Stomach (tissue), 9 donors: ENCODE data around the gene TRABD. TPM values are rescaled to one million over a fixed set of nuclear protein-coding genes. Genes with fewer than 3 reads are reported as not detected.

Experiments
- DNase-seq, 2 donors: peaks; one replicate each; pipeline versions ENCODE4 v3.0.0 to v3.0.0-alpha.2; 2013 to 2019
- H3K27ac ChIP-seq, 5 donors: fragments of 200-600 bp in 4 of 5; sonication (generic) in 4 of 5; one replicate each; pipeline ENCODE4 v1.5.1; 2013 to 2019; ENCODE audit warnings: mild to moderate bottlenecking in 1 of 5, moderate library complexity in 1 of 5
- H3K27me3 ChIP-seq, 3 donors: fragments of 200-600 bp; sonication (generic); one replicate each; pipeline ENCODE4 v1.5.1; 2017 to 2019; ENCODE audit warnings: mixed run types in 1 of 3
- H3K36me3 ChIP-seq, 4 donors: fragments of 200-600 bp; sonication (generic); 1 replicate in 3 of 4; 2 replicates in 1 of 4; pipeline ENCODE4 v1.5.1; 2016 to 2019
- H3K4me1 ChIP-seq, 4 donors: fragments of 200-600 bp; sonication (generic); one replicate each; pipeline ENCODE4 v1.5.1; 2016 to 2019
- H3K4me3 ChIP-seq, 4 donors: fragments of 200-600 bp; sonication (generic) in 3 of 4; one replicate each; pipeline ENCODE4 v1.5.1; 2016 to 2019; ENCODE audit warnings: mild to moderate bottlenecking in 1 of 4
- H3K9me3 ChIP-seq, 4 donors: fragments of 200-600 bp; sonication (generic); one replicate each; pipeline ENCODE4 v1.5.1; 2016 to 2019
- EP300 ChIP-seq: sonication (generic); formaldehyde crosslinking; IDR thresholded peaks from one replicate; pipeline ENCODE4 v1.6.1; 2017; ENCODE audit warnings: antibody characterized with exemption
- POLR2A ChIP-seq, 4 donors: fragments of 450-650 bp; IDR thresholded peaks; one replicate each; pipeline ENCODE4 v1.6.1; 2016; ENCODE audit warnings: antibody characterized with exemption in 4 of 4, control low read depth in 2 of 4, mild to moderate bottlenecking in 1 of 4, moderate library complexity in 1 of 4
- POLR2AphosphoS5 ChIP-seq, 3 donors: sonication (generic); formaldehyde crosslinking; IDR thresholded peaks; one replicate each; pipeline ENCODE4 v1.6.1; 2016; ENCODE audit warnings: antibody characterized with exemption in 3 of 3
- WGBS, 5 donors: extraction: QIAGEN DNeasy Blood & Tissue Kit in 3 of 5; methylation state at CpG; one replicate each; pipeline versions ENCODE4 v1.1.5 to v1.1.7; 2013 to 2018; 5-methylcytosine and 5-hydroxymethylcytosine counted together
- intact Hi-C: fragments of 100-400 bp; cut with DNase I; formaldehyde crosslinking; loops from one replicate; pipeline ENCODE4 v1.15.1; 2023; ENCODE audit warnings: low total_unique reads
- polyA plus RNA-seq, 3 donors: library from polyadenylated mRNA; stranded (reverse); fragments of 200-250 nt; gene quantifications; one replicate each; pipeline ENCODE4 v1.2.3, GENCODE V29; 2013
- total RNA-seq, 5 donors: library from RNA; depleted of rRNA; stranded (reverse); fragments of >200 nt; gene quantifications; one replicate each; pipeline versions ENCODE4 v1.1.0 to v1.2.3, GENCODE V29; 2014 to 2016
- TF ChIP-seq, protein P1 (sequence below), 7 experiments: fragments of 450-650 bp in 4 of 7; fragments of 200-600 bp in 3 of 7; sonication (generic) in 3 of 7; IDR thresholded peaks; one replicate each; pipeline ENCODE4 v1.5.1; 2016 to 2019; ENCODE audit warnings: antibody characterized with exemption in 7 of 7, control low read depth in 2 of 7, mild to moderate bottlenecking in 1 of 7
- donor health status: healthy with polysubstance abuse.
- donor health status: Bipolar disorder and iron deficiency.
- donor health status: healthy.

TRABD gene
- total and polyA plus RNA-seq, 8 donors = 13.2 to 245 (median 47.5) TPM

- 75 to 81% (median 79%) methylated on average over 9 to 31 of the region's 31 CpGs for WGBS, 5 donors
- no peak for DNase-seq
- no peak overlapping the region for H3K4me3 ChIP-seq
- intact Hi-C loops = no loop called here
- H3K36me3 ChIP-seq = peaks cover 48 to 95% (median 89%) of the 10 kb centered on the region in 4 donors
- TF ChIP-seq POLR2AphosphoS5 (IDR thresholded peaks at IDR 0.05) = no peak
- TF ChIP-seq EP300 = no peak
- H3K9me3 ChIP-seq = peaks cover 0 to 2% (median 0%) of the 10 kb centered on the region in 4 donors
- H3K27ac ChIP-seq = no peak overlapping the region
- peaks cover 0 to 45% (median 26%) of the 10 kb centered on the region in 4 donors for H3K4me1 ChIP-seq
- no peaks in the 10 kb centered on the region for H3K27me3 ChIP-seq
Measured at GRCh38 chr22:50208939-50209892, 23.5 kb downstream of the TRABD start.

DNA sequence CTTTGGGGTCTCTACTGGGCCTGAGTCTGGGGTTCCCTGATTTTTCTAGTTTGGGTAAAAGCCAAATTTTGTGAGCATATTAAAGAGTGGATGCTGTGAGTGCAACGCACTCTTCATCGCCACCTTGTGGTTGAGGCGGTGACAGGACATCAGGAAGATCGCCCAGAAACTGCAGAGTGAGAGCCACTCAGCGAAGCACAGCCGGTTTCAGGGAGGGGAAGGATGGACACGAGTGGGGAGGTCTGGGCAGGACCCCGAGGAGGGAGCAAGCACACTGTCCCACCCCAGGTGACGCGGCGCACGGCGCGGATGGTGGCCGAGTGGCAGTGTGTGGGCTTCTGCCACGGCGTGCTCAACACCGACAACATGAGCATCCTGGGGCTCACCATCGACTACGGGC is 24.2 kb downstream of the TRABD start:
- Histone ChIP-seq H3K27ac (no peak overlapping the region), H3K27me3 (no peaks in the 10 kb centered on the region), H3K4me3 (no peak overlapping the region), H3K9me3 (peaks cover 0 to 2% (median 0%) of the 10 kb centered on the region in 4 donors), H3K4me1 (peaks cover 0 to 41% (median 24%) of the 10 kb centered on the region in 4 donors), H3K36me3 (peaks cover 48 to 97% (median 92%) of the 10 kb centered on the region in 4 donors)
- intact Hi-C loops = loop anchor here (5.0 kb wide), 1 partner anchor 58 kb away; no protein-coding TSS in a partner anchor
- TF ChIP-seq, protein P1, sequence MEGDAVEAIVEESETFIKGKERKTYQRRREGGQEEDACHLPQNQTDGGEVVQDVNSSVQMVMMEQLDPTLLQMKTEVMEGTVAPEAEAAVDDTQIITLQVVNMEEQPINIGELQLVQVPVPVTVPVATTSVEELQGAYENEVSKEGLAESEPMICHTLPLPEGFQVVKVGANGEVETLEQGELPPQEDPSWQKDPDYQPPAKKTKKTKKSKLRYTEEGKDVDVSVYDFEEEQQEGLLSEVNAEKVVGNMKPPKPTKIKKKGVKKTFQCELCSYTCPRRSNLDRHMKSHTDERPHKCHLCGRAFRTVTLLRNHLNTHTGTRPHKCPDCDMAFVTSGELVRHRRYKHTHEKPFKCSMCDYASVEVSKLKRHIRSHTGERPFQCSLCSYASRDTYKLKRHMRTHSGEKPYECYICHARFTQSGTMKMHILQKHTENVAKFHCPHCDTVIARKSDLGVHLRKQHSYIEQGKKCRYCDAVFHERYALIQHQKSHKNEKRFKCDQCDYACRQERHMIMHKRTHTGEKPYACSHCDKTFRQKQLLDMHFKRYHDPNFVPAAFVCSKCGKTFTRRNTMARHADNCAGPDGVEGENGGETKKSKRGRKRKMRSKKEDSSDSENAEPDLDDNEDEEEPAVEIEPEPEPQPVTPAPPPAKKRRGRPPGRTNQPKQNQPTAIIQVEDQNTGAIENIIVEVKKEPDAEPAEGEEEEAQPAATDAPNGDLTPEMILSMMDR (IDR thresholded peaks at IDR 0.05) = peak in 5 of 7 experiments; percentile 63 to 91 (median 84)
- TF ChIP-seq EP300 = no peak
- peak in 1 of 3 donors; percentile 57 for TF ChIP-seq POLR2AphosphoS5 (IDR thresholded peaks at IDR 0.05)
- no peak for TF ChIP-seq POLR2A (IDR thresholded peaks at IDR 0.05)
- 49 to 63% (median 59%) methylated on average over 11 to 20 of the region's 20 CpGs for WGBS, 5 donors
- peak; percentile 79 to 87 for DNase-seq

- Histone ChIP-seq H3K4me1 (peaks cover 0 to 36% (median 23%) of the 10 kb centered on the region in 4 donors), H3K36me3 (peaks cover 52 to 97% (median 95%) of the 10 kb centered on the region in 4 donors), H3K9me3 (peaks cover 0 to 2% (median 0%) of the 10 kb centered on the region in 4 donors), H3K27ac (no peak overlapping the region), H3K27me3 (no peaks in the 10 kb centered on the region), H3K4me3 (no peak overlapping the region)
- no peak for TF ChIP-seq POLR2AphosphoS5 (IDR thresholded peaks at IDR 0.05)
- WGBS, 5 donors = 84 to 88% (median 86%) methylated on average over 18 to 32 of the region's 32 CpGs
- no peak for DNase-seq
- intact Hi-C loops = loop anchor here (5.0 kb wide), 1 partner anchor 58 kb away; no protein-coding TSS in a partner anchor
Measured at GRCh38 chr22:50210378-50211139, 24.8 kb downstream of the TRABD start.

DNA sequence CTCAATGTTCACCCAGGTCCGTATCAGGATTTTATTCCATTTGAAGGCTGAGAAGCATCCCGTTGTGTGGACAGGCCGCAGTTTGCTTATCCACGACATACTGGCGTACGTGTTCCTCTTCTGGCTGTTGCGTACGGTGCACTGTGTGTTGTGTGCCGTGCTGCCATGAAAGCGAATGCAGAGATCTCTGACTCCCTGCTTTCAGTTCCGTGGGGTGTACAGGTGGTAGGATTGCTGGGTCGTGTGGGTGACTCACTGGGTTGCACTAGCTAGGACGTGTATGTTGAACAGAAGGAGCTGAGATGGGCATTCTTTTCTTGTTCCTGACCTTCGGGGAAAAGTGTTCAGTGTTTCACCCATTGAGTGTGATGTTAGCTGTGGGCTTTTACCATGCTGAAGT is 25.4 kb downstream of the TRABD start:
- H3K4me3 ChIP-seq = no peak overlapping the region
- peaks cover 0 to 33% (median 20%) of the 10 kb centered on the region in 4 donors for H3K4me1 ChIP-seq
- WGBS, 5 donors = 88 to 91% (median 89%) methylated on average over 14 of the region's 14 CpGs
- no peak overlapping the region for H3K27ac ChIP-seq
- H3K27me3 ChIP-seq = no peaks in the 10 kb centered on the region
- DNase-seq = no peak
- H3K36me3 ChIP-seq = peaks cover 55 to 97% (median 96%) of the 10 kb centered on the region in 4 donors
- peaks cover 0 to 2% (median 0%) of the 10 kb centered on the region in 4 donors for H3K9me3 ChIP-seq
- TF ChIP-seq, protein P1 (IDR thresholded peaks at IDR 0.05) = no peak
- TF ChIP-seq POLR2AphosphoS5 (IDR thresholded peaks at IDR 0.05) = no peak
- TF ChIP-seq POLR2A (IDR thresholded peaks at IDR 0.05) = no peak
- no peak for TF ChIP-seq EP300
- intact Hi-C loops = loop anchor here (5.0 kb wide), 1 partner anchor 59 kb away; no protein-coding TSS in a partner anchor

DNA sequence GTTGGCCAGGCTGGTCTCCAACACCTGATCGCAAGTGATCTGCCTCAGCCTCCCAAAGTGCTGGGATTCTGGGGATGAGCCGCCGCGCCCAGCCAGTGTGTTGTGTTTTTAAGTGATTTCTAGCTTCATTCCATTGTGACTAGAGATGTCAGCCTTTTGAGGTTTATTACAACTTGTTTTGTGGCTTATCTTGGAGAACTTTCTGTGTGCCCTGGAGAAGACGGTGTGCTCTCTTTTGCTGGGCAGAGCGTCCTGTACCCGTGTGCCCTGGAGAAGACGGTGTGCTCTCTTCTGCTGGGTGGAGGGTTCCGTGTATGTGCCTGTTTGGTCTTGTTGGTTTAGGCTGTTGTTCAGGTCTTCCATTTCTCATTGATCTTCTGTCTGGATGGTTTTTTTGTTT is 27.6 kb downstream of the TRABD start:
- peaks cover 0 to 25% (median 12%) of the 10 kb centered on the region in 4 donors for H3K4me1 ChIP-seq
- H3K9me3 ChIP-seq = peaks cover 0 to 2% (median 0%) of the 10 kb centered on the region in 4 donors
- H3K27ac ChIP-seq = no peak overlapping the region
- intact Hi-C loops = loop anchor here (5.0 kb wide), 1 partner anchor 61 kb away; no protein-coding TSS in a partner anchor
- 89 to 98% (median 95%) methylated on average over 9 of the region's 9 CpGs for WGBS, 5 donors
- H3K4me3 ChIP-seq = no peak overlapping the region
- peaks cover 69 to 97% (median 96%) of the 10 kb centered on the region in 4 donors for H3K36me3 ChIP-seq
- H3K27me3 ChIP-seq = no peaks in the 10 kb centered on the region
- TF ChIP-seq POLR2AphosphoS5 (IDR thresholded peaks at IDR 0.05) (no peak), POLR2A (IDR thresholded peaks at IDR 0.05) (no peak), EP300 (no peak)
- TF ChIP-seq, protein P1 (IDR thresholded peaks at IDR 0.05) = no peak
- DNase-seq = no peak
